ENCODE results near the gene VN1R4.
A peak's percentile ranks its signal among the peaks of the same experiment; 100 is the strongest.
"Not testable (repeated sequence)": the region's sequence is repeated elsewhere in the genome, so short reads cannot be mapped to it uniquely, and the experiment has no call there.

The VN1R4 gene, protein sequence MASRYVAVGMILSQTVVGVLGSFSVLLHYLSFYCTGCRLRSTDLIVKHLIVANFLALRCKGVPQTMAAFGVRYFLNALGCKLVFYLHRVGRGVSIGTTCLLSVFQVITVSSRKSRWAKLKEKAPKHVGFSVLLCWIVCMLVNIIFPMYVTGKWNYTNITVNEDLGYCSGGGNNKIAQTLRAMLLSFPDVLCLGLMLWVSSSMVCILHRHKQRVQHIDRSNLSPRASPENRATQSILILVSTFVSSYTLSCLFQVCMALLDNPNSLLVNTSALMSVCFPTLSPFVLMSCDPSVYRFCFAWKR

DNA sequence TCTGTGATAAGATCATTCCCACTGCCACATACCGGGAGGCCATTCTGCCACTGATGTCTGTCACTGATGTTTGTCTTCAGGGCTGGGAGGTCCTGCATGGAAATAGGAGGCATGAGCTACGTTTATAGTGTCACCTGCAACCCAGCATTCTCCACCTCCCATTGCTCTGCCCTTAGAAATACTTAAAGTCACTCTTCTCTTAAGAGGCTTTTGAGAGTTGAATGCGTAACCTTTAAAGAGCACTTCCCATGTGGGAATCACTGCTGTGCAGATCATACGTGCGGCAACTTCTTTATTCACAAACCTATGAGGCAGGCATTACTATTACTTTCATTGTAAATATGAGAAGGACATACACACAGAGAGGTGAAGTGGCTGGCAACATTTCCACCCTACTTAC, at the start of gene VN1R4:
Gene VN1R4 (minus strand): TSS at position 101 of the 400 bp plus-strand sequence. CDS start 58 bp downstream, at position 43.
- DNase-seq: not testable (repeated sequence)

DNA sequence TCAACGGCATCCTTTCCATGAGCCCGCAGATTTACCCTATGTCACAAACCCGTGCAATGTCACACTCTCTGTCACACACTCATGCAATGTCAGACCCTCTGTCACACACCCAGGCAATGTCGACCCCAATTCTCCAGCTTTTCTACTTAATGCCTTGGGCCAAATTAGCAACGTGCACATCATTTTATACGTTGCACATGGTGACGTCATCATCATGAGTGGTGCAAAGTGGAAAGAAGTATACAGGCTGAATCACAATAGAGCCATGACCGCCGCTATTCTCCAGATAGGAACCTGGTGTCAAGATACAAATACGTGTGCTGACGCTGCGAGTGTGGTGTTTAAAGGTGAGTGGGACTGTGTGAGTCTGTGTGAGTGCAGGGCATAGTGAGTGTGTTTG, 44.4 kb upstream of the VN1R4 start:
- no peak for DNase-seq

DNA sequence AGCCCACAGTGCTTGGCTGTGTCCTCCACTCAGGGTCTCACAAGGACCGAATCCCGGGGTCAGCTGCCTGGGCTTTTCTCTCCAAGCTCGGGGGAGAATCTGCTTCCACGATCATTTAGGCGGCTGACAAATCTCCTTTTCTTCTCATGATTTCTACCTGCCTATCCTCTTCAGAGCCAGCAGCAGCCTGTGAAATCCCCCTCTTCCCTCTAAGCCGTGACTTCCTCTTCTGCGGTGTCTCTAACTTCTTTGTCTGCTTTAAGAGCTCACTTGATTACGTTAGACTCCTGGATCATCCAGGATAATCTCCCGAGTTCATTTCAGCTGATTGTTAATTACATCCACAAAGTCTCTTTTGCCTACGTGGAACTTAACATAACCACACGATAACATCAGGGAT, 43.5 kb upstream of the VN1R4 start:
- DNase-seq: no peak

DNA sequence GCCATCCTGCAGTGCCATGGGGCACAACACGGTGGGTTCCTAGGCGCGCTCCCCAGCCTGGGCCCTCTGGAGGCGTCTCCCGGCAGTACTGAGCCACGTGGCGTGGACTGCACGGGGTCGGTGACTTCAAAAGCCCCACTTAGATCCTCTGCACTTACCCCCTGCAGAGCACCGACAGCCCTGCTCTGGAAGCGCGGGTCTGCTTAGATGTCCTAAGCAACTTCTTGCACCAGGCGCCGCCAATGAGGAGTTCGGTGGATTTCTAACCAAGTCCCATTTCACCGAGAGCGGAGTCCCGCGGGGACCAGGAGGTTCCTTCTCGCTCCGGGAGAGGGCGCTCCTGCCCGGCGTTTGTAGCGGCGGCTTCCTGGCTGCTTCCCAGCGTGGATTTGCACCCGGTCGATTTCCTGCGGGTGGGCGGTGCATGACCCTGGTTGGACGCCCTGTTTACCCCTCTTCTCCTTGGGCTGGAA, 40.9 kb upstream of the VN1R4 start:
- peak; percentile 20 to 58 for DNase-seq

DNA sequence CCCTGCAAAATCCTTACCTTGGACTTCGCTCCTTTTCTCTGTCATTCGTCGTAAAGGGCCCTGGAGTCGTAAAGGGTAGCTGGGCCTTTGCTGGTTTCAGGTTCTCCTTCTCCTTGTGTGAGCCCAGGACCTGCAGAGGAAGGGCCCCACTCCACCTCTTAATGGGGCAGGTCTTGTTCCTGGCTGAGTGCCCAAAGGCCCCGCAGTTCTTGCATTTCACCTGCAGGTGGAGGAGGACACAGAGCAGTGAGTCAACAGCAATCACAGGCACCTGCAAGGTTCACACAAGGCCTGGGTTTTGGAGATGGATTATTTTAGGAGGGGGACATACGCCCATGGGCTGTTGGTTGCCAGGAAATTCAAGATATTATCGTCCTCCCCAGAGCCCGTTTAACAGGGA, 33.8 kb upstream of the VN1R4 start:
- DNase-seq: not testable (repeated sequence)

DNA sequence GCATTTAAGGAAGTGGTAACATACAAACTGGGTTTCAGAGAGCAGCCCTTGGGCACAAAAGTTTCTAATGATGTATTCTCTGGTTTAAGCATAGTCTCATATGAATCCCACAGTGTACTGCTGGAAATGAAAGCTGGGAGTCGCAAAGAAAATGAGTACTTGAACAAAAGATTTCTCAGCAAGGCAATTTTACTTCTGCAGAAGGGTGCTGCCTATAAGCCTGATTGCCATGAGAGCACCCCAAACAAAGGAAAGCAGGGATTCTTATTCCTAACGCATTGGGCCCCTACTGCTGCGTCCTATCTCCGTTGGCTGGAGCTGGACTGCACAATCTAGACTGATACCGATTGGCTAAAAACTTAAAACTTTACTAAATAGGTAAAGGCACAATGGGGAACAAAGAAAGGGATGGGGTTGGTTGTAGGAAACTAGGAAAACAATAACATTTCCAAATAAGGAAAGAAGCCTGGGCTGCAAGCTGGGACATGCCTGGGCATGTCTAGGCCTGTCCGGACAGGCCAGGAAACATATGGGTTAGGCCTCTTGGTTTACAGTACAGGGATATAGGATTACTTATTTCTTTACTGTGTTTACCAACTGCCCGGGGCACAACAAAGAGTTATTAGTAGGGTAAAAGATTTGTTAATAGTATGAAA, 27.4 kb upstream of the VN1R4 start:
- DNase-seq: no peak

DNA sequence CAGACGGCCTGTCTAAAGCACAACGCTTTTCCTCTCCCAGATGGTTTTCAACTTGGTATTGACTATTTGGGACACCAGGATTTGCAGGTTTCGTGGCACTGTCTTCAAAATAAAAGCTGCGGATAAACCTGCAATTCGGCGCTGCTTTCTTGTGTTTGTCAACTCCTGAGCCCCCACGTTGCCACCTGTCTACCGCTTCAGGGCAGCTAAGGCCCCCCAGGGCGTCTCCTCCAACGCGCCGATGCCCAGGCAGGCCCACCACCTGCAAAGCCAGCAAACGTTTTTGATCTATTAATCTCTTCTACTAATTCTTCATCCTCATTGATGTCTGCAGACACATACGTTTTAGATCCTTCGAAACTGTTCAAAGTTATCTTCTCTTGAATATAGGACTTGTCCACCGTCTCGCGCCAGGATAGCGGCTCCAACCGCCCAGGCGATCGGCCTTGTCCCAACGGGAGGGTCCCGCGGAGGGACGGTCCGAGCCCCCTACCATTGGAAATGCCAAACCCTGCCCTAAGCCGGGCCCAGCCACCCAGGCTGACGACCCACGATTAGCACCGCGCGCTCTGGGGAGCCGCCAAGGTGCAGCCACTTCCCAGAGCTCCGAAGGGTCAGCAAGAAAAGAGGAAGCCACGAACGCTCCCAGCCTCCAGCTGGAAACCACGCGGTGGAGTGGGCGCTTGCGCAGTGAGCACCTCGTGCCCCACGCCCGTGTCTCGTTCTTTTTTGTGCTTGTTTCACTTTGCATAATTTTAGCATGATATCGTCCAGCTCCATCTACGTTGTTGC, 23.4 kb upstream of the VN1R4 start:
- DNase-seq: no peak

DNA sequence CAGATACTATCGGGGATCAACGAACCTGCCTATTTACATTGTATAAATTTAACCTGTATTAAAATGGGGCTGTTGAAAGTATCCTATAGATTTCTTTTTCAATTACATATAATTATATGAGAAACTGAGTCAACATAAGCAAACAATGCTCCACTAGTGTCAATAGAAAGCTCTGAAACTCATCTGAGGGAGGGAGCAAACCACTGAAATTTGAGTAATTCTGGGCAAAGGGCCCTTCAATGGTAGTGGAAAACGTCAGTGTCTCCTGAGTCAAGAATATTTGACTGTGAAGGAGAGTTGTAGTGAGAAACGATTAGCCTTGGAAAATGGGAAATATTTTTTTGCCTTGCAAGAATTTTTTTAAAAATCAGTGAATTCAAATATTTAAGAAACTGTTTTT, 17.6 kb upstream of the VN1R4 start:
- no peak for DNase-seq

DNA sequence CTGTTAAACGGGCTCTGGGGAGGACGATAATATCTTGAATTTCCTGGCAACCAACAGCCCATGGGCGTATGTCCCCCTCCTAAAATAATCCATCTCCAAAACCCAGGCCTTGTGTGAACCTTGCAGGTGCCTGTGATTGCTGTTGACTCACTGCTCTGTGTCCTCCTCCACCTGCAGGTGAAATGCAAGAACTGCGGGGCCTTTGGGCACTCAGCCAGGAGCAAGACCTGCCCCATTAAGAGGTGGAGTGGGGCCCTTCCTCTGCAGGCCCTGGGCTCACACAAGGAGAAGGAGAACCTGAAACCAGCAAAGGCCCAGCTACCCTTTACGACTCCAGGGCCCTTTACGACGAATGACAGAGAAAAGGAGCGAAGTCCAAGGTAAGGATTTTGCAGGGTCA, 14.4 kb upstream of the VN1R4 start:
- peak in 1 of 2 experiments; percentile 7 for DNase-seq

DNA sequence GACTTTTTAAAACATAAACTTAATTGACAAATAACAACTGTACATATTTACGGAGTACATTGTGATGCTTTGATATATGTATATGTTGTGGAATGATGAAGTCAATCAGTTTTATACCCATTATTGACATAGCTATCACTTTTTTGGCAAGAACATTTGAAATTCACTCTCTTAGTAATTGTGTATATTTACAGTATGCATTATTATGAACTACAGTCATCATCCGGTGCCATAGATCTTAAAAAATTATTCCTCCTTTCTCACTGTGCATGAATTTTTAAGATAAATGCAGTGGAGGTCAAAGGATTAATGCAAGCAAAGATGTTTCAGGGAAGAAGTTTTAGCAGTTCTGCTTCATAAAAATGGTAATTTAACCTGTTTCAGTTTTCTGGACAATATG, 8.0 kb upstream of the VN1R4 start:
- DNase-seq: no peak

DNA sequence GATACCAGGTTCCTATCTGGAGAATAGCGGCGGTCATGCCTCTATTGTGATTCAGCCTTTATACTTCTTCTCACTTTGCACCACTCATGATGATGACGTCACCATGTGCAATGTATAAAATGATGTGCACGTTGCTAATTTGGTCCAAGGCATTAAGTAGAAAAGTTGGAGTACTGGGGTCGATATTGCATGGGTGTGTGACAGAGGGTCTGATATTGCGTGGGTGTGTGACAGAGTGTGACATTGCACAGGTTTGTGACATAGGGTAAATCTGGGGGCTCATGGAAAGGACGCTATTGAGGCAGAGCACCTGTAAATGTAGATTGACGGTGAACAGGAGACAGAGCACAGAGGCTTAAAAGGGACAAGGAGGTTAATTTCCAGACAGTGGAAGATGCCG, 4.5 kb upstream of the VN1R4 start:
- no peak for DNase-seq

DNA sequence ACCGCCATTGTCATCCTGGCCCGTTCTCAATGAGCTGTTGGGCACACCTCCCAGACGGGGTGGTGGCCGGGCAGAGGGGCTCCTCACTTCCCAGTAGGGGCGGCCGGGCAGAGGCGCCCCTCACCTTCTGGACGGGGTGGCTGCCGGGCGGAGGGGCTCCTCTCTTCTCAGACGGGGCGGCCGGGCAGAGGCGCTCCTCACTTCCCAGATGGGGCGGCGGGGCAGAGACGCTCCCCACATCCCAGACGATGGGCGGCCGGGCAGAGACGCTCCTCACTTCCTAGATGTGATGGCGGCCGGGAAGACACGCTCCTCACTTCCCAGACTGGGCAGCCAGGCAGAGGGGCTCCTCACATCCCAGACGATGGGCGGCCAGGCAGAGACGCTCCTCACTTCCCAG, 2.3 kb upstream of the VN1R4 start:
- DNase-seq: not testable (repeated sequence)

DNA sequence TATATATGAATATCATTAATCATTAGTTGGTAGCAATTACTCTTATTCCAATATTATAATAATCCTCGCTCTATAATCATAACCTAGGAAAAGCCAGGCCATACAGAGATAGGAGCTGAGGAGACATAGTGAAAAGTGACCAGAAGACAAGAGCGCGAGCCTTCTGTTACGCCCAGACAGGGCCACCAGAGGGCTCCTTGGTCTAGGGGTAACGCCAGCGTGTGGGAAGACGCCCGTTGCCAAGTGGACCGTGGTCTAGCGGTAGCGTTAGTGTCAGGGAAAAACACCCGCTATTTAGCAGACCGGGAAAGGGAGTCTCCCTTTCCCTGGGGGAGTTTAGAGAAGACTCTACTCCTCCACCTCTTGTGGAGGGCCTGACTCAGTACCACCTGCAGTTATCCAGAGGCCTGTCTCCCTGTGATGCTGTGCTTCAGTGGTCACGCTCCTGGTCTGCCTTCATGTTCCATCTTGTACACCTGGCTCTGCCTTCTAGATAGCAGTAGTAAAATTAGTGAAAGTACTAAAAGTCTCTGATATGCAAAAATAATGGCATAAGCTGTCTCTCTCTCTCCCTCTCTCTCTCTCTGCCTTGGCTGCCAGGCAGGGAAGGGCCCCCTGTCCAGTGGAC, 9.7 kb downstream of the VN1R4 start, which contains the start of gene VN1R2:
Gene VN1R2 (plus strand): TSS at position 578 of the 628 bp plus-strand sequence. CDS start 84 bp downstream, outside the sequence.
- peak in 1 of 2 experiments; percentile 52 for DNase-seq

DNA sequence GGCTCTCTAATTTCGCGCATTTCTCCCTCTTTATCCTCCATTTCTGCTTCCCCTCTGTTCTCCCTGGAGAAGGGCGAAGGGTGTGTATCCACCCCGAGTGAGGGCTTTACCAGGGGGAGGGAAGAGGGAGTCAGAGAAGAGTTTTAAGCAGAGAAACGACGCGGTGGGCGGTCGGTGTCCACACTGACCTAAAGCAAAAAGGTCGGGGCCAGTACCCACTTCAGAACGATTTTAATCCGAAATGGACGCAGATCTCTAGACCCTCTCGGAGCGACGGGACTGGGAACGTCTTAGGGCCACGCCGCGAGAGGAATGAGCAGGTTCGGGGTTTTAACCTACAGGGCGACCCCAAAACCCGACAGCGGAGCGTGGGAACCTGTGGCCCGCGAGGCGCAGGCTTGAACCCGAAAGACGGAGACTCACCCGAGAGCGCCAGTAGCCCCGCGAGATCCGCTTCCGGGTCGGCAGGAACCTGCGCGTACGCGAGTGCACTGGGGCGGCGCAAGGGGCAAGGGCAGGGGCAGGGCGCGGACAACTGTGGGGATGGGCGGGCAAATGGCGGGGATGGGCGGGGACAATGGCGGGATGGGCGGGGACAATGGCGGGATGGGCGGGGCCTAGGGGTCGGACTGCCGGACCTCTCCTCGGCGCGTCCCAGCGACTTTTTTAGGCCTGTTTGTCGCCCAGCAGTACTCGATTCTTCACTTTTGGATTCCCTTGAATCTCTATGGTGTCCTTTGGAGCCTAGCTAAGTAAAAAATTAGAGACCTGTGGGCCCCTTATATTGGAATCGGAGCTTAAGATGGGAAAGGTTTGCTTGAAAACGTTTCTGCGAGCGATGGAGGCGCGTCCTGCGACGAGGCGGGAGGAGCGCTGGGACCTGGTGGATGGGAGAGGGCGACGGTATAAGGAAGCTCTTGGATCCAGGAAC, 12.8 kb downstream of the VN1R4 start, which contains the start of gene ZNF677:
Gene ZNF677 (minus strand): TSS at position 463 of the 931 bp plus-strand sequence. CDS start 3,323 bp downstream, outside the sequence.
- peak; percentile 79 to 97 for DNase-seq

DNA sequence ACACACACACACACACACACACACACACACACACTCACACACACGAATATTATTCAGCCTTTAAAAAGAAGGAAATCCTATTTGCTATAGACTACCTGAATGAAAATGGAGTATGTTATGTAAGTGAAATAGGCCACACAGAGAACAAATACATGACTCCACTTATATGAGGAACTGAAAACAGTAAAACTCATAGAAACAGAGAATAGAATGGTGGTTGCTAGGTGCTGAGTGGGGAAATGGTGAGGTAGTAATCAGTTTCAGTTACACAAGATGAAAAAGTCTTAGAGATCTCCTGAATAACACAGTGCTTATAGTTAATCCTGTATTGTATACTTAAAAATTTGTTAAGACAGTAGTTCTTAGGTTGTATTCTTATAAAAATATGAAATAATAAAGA, 21.0 kb downstream of the VN1R4 start:
- no peak for DNase-seq

DNA sequence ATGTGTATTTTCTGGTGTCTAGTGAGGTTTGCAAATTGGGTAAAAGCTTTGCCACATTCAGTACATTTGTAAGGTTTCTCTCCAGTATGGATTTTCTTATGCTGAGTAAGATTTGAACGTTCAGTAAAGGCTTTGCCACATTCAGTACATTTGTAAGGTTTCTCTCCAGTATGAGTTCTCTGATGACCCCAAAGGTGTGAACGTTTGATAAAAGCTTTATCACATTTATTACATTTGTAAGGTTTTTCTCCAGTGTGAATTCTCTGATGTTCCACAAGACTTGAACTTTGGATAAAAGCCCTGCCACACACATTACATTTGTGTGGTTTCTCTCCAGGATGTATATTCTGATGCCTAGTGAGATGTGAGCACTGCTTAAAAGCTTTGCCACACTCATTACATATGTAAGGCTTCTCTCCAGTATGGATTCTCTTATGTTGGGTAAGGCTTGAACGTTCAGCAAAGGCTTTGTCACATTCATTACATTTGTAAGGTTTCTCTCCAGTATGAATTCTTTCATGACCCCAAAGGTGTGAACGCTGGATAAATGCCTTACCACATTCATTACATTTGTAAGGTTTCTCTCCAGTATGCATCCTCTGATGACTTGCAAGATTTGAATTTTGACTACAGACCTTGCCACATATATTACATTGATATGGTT, 30.3 kb downstream of the VN1R4 start:
- no peak for DNase-seq

DNA sequence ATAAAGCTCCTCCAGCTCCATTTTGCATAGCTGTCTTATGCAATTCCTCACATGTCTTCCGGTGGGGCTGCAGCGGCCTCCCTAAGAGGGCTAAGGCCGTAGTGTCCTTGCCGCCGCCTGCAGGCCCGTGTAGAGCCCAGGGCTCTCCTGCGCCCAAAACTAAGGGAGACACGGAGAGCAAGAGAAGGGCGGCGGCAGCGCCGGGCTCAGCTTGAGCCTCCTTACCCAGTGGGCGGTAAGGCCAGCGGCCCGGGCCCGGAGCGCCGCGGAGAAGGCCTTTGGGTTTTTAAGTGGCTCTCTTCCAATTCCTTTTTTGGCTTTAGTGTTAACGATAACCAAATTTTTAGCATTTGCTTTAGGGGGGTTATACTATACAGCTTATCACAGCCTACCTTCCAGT, 42.9 kb downstream of the VN1R4 start:
- no peak for DNase-seq

DNA sequence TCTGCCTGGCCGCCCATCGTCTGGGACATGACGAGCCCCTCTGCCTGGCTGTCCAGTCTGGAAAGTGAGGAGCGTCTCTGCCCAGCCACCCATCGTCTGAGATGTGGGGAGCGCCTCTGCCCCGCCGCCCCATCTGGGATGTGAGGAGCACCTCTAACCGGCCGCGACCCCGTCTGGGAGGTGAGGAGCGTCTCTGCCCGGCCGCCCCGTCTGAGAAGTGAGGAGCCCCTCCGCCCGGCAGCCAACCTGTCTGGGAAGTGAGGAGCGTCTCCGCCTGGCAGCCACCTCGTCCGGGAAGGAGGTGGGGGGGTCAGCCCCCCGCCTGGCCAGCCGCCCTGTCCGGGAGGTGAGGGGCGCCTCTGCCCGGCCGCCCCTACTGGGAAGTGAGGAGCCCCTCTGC, 44.8 kb downstream of the VN1R4 start:
- DNase-seq: not testable (repeated sequence)

Measured in NCI-H526 (cell line).